Lower leg skin (tissue), 4 donors: ENCODE data around the gene MTMR10. TPM values are rescaled to one million over a fixed set of nuclear protein-coding genes. Genes with fewer than 3 reads are reported as not detected.

Experiments
- DNase-seq, 2 donors: peaks; one replicate each; pipeline ENCODE4 v3.0.0-alpha.2; 2019; ENCODE audit warnings: low spot score in 2 of 2
- H3K4me3 ChIP-seq: fragments of 200-600 bp; sonication (generic); 2 replicates; pipeline ENCODE4 v1.5.1; 2017; ENCODE audit warnings: mild to moderate bottlenecking, low read depth; ENCODE audit not compliant: poor library complexity, severe bottlenecking
- CTCF ChIP-seq, 3 donors: fragments of 450-650 bp; IDR thresholded peaks; one replicate each; pipeline ENCODE4 v1.5.1; 2016; ENCODE audit warnings: antibody characterized with exemption in 3 of 3, mild to moderate bottlenecking in 3 of 3, moderate library complexity in 2 of 3
- POLR2A ChIP-seq, 2 donors: fragments of 450-650 bp; IDR thresholded peaks; one replicate each; pipeline ENCODE4 v1.6.1; 2016 to 2017; ENCODE audit warnings: antibody characterized with exemption in 2 of 2, mild to moderate bottlenecking in 1 of 2, moderate library complexity in 1 of 2
- WGBS, 2 donors: methylation state at CpG; one replicate each; pipeline ENCODE4 v1.1.5; 2018; 5-methylcytosine and 5-hydroxymethylcytosine counted together
- intact Hi-C: fragments of 100-400 bp; cut with DNase I; formaldehyde crosslinking; loops from one replicate; pipeline ENCODE4 v1.15.0; 2023; ENCODE audit warnings: low total_unique reads
- total RNA-seq, 4 donors: library from RNA; depleted of rRNA; stranded (reverse); fragments of >200 nt; gene quantifications; one replicate each; pipeline ENCODE4 v1.1.0, GENCODE V29; 2016

The MTMR10 gene
- total RNA-seq, 4 donors from 2014 or later: 22.5 to 34.7 (median 31.2) TPM

GRCh38 chr15:30917675-30918074 is 73.8 kb downstream of the MTMR10 start:
- no peak overlapping the region for H3K4me3 ChIP-seq
- DNase-seq: no peak
- 89 to 91% methylated on average over 1 of the region's 1 CpG for WGBS, 2 donors
- intact Hi-C loops: no loop called here
- TF ChIP-seq CTCF (IDR thresholded peaks at IDR 0.05) (no peak), POLR2A (IDR thresholded peaks at IDR 0.05) (no peak)

- no peak for DNase-seq
- H3K4me3 ChIP-seq: no peak overlapping the region
- WGBS, 2 donors: 75 to 86% methylated on average over 6 of the region's 6 CpGs
- intact Hi-C loops: no loop called here
- TF ChIP-seq CTCF (IDR thresholded peaks at IDR 0.05) (no peak), POLR2A (IDR thresholded peaks at IDR 0.05) (no peak)
These were observed 74.4 kb downstream of the MTMR10 start for GRCh38 chr15:30917013-30917412.

- peak in 1 of 2 donors; percentile 54 for DNase-seq
- 95 to 96% methylated on average over 9 of the region's 9 CpGs for WGBS, 2 donors
- H3K4me3 ChIP-seq: no peak overlapping the region
- TF ChIP-seq CTCF (IDR thresholded peaks at IDR 0.05) (no peak), POLR2A (IDR thresholded peaks at IDR 0.05) (no peak)
- intact Hi-C loops: no loop called here
These were observed 77.7 kb downstream of the MTMR10 start for GRCh38 chr15:30913761-30914160.

GRCh38 chr15:30906366-30906765 is 85.1 kb downstream of the MTMR10 start:
- no peak for TF ChIP-seq CTCF (IDR thresholded peaks at IDR 0.05)
- no peak for TF ChIP-seq POLR2A (IDR thresholded peaks at IDR 0.05)
- no peak overlapping the region for H3K4me3 ChIP-seq
- 39 to 50% methylated on average over 4 of the region's 4 CpGs for WGBS, 2 donors
- intact Hi-C loops: no loop called here
- DNase-seq: peak; percentile 36 to 86

GRCh38 chr15:30905821-30906220 is 85.6 kb downstream of the MTMR10 start:
- no peak overlapping the region for H3K4me3 ChIP-seq
- 47 to 54% methylated on average over 5 of the region's 5 CpGs for WGBS, 2 donors
- TF ChIP-seq POLR2A (IDR thresholded peaks at IDR 0.05) (no peak), CTCF (IDR thresholded peaks at IDR 0.05) (no peak)
- no peak for DNase-seq
- intact Hi-C loops: no loop called here

- DNase-seq: no peak
- no peak overlapping the region for H3K4me3 ChIP-seq
- TF ChIP-seq CTCF (IDR thresholded peaks at IDR 0.05): no peak
- no peak for TF ChIP-seq POLR2A (IDR thresholded peaks at IDR 0.05)
- intact Hi-C loops: no loop called here
- 83 to 86% methylated on average over 5 of the region's 5 CpGs for WGBS, 2 donors
These were observed 86.6 kb downstream of the MTMR10 start for GRCh38 chr15:30904812-30905211.
